GM21717 (cell line): ENCODE measurements around the gene ARRB1.

Experiments
- ATAC-seq: cut with Tn5 transposase; IDR thresholded peaks from one replicate; pipeline ENCODE4 v1.9.1; 2021; ENCODE audit warnings: mild to moderate bottlenecking, moderate library complexity; ENCODE audit not compliant: unreplicated experiment

The ARRB1 gene

GRCh38 chr11:75262961-75263852 lies 88.3 kb downstream of the ARRB1 start:
- ATAC-seq, result no peak

GRCh38 chr11:75262436-75262835 lies 89.0 kb downstream of the ARRB1 start:
- no peak for ATAC-seq

DNA sequence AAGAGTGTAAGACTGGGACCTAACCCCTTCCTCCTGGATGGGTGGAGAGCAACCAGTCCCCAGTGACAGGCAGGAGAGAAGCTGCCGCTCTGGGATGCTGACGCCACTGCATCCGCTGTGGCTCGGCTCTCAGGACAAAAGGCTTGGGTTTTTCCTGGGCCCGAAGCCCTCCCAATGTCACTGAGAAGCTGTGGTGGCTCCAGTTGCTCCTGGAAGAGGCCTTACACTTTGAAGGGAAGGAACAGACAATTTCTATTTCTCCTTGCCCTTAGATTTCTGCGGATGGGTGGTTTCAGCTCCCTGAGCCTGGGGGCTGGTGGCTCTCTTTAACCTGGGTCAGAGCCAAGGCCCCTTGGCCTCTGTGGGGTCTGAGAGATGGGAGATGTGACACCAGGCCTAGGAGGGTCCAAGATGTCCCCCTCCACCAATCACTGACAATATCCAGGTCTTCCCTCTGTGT lies 89.5 kb downstream of the ARRB1 start:
- no peak for ATAC-seq

DNA sequence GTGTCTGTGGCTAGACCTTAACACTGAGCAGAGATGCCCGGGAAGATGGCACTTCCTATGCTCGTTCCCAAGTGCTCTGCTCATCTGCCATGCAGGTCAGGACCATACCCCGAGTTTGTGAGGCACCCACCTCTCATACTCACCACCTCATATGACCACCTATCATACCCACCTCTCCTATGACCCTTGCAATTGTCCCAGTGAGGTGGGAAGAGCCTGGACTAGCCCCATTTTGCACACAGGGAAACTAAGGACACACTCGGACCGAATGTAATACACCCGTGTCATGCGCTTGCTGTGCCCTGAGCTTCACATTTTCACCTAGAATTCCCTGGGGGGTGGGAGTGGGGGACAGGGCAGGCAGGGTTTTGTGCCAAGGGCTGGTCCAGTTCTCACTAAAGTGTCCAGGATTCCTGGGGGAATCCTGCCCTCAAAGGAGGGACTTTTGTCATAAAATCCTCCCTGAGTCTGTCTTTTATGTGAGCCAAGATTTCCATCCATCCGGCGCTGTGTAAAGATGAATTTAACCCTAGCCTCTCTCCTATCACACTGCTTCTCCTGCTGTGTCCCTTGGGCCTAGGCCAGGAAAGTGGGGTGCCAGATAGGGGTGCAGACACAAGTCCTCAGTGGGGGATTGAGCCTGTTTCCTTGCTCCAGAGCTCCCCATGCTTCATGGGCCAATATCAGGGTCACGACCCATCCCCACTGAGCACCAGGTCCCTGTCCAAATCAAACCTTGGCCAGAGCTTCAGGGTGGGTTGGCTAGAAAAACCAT lies 90.9 kb downstream of the ARRB1 start:
- ATAC-seq, result no peak

DNA sequence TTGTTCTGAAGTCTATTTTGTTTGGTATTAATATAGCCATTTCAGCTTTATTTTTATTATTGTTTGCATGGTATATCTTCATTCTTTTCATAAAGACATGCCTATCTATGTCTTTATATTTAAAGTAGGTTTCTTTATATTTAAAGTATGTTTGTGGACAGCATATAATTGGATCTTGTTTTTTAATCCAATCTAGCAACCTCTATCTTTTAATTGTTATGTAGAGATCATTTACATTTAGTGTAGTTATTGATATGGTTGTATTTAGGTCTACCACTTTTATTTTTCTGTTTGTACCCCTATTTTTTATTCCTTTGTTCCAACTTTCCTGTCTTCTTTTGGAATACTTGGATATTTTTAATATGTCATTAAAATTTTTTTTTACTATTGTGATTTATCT lies 97.1 kb downstream of the ARRB1 start:
- ATAC-seq, result no peak

DNA sequence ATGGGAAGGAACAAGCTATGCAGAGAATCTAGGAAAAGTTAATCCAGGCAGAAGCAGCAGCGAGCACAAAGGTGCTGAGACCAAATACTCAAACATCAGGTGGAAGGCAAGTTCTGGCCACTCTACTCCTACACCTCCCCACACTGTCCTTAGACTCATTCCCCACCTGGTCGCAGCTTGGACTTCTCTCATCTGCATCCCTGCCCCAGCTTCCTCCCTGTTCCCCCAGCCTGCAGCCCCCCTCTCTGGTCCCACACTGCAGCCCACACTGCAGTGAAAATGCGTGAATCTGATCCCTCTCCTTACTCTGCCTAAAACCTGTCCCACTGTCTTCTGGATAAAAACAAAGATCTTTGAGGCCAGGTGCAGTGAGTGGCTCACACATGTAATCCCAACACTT lies 101.8 kb downstream of the ARRB1 start:
- no peak for ATAC-seq

GRCh38 chr11:75248924-75249256 lies 102.6 kb downstream of the ARRB1 start:
- ATAC-seq, result no peak

DNA sequence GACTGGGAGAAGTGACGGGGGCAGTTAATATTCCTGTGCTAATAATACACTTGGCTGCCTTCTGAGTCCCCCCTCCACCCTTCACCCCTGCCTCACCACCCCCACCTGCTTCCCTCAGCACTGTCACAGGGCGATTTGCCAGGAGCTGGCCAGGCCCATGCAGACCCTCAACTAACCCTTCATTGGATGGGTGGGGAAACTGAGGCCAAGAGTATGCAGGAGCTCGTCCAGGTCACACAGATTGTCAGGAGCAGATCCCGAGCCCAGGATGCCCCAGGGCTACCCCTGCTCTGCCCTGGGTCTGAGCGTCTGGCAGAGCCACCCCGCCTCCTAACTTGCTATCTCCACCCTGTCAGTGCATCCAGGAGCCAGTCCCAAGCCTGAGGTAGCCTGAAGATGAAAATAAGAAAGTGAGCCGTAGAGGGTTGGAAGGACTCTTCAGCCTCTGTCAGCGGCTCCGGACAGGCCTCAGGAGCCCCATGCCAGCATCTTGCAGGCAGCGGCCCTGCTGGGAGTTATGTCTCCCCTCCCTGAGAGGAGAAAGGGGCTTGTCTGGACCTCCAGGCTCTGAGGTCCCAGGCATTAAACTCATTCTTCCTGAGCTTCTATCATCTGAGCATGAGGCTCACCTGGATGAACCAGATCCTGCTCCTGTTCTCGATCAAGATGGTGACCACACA lies 104.7 kb downstream of the ARRB1 start:
- no peak for ATAC-seq

DNA sequence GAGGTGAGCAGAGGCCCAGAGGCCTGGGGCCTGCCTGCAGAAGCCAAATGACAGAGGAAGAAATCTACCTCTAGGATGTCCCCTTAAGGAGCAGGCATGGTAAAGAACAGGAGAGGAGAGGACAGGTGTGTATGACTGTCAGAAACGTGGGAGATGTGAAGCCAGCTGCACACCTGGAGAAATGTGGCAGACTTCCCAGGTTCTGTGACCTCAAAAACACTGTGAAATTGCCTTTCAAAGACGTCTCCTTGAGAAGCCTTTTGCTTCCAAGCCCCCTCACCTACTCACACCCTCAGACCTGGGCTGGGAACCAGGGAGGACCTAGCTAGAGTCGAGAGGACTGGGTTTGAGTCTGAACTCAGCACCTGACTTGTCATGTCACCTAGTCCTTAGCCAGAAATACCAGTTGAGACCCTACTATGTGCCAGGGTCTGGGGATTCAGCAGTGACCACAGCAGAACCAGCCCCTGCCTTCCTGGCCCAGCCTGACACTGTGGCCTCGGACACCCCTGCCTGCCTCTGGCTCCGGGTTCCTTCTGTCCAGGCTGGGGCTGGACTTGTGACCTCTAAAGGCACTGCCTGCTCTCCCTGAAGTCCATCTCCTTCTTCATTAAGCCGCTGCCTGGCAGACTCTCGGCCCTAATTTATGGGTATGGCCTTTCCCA lies 105.3 kb downstream of the ARRB1 start:
- ATAC-seq, result no peak

DNA sequence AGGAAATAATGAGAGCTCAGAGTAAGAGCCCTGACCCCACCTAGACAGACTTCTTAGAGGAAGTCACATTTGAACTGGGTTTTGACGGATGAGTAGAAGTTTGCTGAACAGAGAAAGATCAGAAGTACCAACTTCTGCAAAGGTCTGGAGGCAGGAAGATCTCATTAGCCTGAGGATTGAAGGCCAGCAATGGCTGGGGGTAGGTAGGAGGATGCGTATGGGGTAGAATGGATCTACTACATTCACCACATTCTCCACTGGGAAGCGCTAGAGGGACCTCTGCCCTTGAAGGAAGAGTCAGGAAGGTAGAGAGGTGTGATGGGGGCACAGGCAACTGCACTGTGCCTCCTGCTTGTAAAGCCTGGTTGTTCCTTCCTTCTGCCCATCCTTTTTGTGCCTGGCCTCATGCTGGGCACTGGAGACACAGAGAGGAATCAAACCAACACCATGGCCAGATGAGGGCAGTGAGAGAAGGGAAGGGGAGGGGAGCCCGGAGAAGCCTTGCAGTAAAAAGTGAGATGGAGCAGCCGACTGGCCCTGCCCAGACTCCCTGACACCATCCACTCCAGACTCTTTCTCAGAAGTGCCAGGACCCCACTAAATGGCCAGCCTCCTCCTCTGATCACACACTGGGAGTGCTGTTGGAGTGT lies 106.0 kb downstream of the ARRB1 start:
- no peak for ATAC-seq

DNA sequence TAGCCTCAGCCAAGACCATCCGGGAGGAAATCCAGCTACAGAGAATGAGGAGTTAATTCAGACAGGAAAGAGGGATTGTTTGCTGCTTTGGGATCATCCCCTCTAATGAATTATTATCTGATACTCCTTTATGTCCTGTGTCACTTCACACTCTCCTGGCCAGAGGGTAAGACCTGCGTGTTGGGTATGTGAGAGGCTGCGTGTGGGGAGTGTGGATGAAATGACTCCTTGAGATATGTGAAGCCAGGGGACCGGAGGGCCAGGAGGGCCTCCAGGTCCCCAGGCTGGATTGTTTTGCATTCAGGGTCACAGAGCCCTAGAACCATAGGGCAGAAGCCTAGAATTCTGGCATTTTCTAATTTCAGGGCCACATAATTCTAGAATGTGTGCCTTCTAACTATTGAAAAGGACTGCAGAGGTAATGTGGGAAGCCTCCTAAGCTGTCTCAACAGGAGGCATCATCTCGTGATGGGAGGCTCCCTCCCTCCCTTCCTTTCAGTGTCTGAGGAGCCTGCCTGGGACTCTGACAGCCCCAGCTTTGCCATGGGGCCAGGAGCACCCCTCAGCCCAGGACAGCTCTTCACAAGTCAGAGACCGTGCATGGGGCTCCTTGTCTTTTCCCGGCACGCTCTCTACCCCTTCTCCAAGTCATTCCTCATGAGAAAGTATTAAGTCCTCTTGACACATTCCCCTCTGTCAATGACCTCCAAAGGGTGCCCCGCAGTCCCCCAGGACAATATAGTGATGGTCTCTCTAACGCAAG lies 107.2 kb downstream of the ARRB1 start:
- ATAC-seq, result no peak

GRCh38 chr11:75242722-75243600 lies 108.5 kb downstream of the ARRB1 start:
- no peak for ATAC-seq

DNA sequence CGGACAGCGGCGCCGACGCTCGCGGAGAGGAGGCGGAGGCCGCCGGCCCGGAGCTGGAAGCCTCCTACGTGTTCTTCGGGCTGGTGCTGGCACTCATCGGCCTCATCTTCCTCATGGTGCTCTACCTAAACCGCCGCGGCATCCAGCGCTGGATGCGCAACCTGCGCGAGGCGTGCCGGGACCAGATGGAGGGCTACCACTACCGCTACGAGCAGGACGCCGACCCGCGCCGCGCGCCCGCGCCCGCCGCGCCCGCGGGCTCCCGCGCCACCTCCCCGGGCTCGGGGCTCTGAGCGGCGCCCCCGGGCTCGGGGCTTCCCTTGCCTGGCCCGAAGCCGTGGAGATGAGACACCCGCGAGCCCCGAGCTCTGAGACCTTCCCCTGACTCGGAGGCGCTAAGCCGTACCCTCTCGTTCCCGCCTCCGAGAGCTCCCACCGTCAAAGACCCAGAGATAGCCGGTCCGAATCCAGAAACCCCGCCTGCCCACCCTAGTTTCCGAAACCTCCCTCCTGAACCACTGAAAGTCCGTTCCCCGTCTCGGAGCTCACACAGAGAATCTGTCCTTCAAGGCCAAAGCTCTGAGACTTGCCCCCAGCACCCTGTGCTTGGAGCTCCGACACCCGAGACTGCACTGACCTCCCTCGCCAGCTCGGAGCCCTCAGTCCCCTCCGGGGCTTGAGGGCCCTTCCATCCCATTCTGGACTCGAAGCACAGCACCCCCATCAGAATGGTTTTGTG lies 109.4 kb downstream of the ARRB1 start:
- ATAC-seq, result no peak

GRCh38 chr11:75241036-75241905 lies 110.2 kb downstream of the ARRB1 start:
- no peak for ATAC-seq

DNA sequence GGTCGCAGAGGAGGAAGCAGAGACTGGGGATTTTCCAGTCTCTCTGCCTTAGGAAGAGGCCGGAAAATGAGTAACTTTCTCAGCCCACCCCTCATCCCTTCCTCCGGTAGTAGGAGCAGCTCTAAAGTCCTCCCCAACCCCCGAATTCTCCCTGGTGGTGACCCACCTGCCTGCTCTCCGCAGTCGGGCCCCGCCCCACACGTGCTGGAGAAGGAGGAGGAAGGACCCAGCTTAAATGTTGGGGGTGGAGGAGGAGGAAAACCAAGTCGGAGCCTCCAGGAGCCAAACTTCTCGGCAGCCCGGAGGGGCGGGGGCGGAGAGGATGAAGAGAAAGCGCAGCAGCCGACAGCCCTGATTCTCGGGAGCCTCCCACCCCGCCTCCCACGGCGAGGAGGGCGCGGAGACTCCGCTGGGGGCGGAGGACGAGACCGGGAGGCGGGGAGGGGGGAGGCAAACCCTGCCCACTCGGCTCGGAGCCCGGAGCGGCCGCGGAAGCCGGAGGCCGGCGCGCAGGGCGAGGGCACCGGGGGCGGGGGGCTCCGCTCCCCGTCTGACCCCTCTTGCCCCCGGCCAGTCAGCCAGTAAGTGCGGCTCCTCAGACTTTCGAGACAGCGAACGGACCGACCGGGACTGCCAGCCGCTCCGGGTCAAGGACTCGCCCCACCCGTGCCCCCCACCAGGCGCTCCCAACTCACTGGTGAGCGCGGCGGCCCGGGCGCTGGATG lies 111.0 kb downstream of the ARRB1 start, which contains the start of gene TPBGL:
Gene TPBGL, plus strand, starts transcription at position 464 of the 725 bp plus-strand sequence. CDS start 276 bp downstream, outside the sequence.
- no peak for ATAC-seq

DNA sequence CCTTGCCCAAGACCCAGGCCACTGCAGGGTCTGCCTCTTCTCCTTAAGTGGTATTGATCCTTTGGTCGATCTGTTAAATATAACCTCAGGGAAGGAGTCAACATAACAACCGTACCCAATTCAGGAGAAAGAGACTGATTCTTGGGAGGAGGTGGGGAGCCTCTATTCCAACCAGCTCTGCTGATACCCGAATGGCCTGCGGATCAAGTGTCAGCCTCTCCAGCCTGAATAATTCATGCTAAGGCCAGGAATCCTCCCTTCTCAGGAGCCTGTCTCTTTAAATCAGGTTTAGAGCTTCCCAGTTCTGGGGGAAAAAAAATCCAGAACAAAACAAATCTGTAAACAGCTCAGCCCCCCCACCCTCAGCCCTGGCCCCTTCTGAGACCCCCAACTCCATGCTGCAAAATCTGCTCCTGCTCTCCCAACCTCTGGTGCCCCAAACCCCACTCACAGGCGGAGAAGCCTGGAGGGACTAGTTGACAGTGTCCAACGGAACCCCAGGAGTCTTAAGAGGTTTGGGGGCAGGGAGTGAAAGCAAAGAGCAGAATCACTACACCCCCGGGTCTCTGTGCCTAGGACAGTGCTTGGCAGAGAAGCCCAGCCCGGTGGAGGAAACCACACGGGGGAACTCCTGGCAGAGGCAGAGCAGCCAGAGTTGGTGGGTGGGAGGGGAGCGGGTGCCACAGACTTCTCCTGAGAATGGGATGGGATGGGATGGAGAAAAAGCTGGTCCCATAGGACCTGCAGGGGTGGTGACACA lies 111.8 kb downstream of the ARRB1 start:
- no peak for ATAC-seq
